Activated naive CD4-positive, alpha-beta T cell treated with anti-CD3 and anti-CD28 coated beads, Interleukin-2, amount 10 ng/mL, durations not matched to agents 7 days and 5 days (primary cell): ENCODE data around the gene EPB41L5.
"Not testable (repeated sequence)": the region's sequence is repeated elsewhere in the genome, so short reads cannot be mapped to it uniquely, and the experiment has no call there.

Source experiments
- CTCF ChIA-PET: fragments of 350-600 bp; sonication (Branson Sonifier 250); formaldehyde crosslinking; loops from one replicate; lab custom pipeline; 2021; ENCODE audit warnings: antibody characterized with exemption; lab: Charles Lee
- DNase-seq: peaks from one replicate; pipeline ENCODE4 v3.0.0-alpha.2; 2020
- H3K27ac Mint-ChIP-seq: one replicate; pipeline ENCODE4 v1.8.0; 2021; ENCODE audit warnings: mild to moderate bottlenecking, moderate library complexity, mixed read lengths
- H3K27me3 Mint-ChIP-seq: one replicate; pipeline ENCODE4 v1.8.0; 2021; ENCODE audit warnings: mild to moderate bottlenecking, mixed read lengths
- H3K36me3 Mint-ChIP-seq: one replicate; pipeline ENCODE4 v1.8.0; 2021; ENCODE audit warnings: mixed read lengths
- H3K4me1 Mint-ChIP-seq: one replicate; pipeline ENCODE4 v1.8.0; 2021; ENCODE audit warnings: mixed read lengths
- H3K4me3 Mint-ChIP-seq: one replicate; pipeline ENCODE4 v1.8.0; 2021; ENCODE audit warnings: mild to moderate bottlenecking, moderate library complexity, mixed read lengths
- H3K9me3 Mint-ChIP-seq: one replicate; pipeline ENCODE4 v1.8.0; 2021; ENCODE audit warnings: mixed read lengths

Gene EPB41L5

DNA sequence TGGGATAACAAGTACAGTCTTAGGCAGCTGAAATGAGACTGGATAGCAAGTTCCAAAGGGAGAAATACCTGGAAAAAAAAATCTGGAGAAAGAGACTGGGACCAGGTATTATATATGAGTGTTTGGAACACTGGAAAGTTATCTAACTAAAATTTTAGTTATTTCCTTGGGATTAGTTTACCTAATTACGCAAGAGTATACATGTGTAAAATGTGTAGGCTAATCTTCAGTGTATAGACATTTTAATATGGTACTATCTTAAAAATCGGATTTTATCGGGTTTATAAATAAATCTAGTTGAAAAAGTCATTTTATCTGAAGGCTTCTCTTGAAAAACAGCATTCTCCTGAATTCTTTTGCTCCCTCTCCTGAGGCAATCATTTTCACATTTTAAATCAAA lies 3.9 kb downstream of the EPB41L5 start:
- CTCF ChIA-PET: no interaction called here
- DNase-seq: no peak
- peaks cover 19% of the 10 kb centered on the region for H3K4me1 Mint-ChIP-seq

DNA sequence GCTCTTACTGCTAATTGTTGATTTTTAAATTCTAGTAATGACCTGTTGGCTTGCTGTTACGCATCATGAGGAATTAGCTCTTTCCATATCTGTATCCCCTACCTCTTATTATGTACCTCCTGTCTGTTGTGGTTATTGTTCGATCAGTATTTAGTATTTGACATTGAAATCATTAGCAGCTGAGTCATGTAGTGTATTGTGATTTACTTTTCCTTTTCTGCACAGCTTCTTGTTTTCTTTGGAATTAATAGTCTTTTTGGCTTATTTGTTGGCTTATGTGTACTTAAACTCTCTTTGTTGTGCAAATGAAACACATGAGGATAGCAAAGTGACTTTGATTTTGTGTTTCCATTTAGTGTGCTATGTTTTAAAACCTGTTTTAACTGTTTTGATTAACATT lies 4.3 kb downstream of the EPB41L5 start:
- Mint-ChIP-seq H3K9me3 (no peaks in the 10 kb centered on the region), H3K36me3 (peaks cover 2% of the 10 kb centered on the region), H3K27ac (no peak overlapping the region), H3K4me1 (peaks cover 18% of the 10 kb centered on the region), H3K4me3 (no peak overlapping the region), H3K27me3 (peaks cover 8% of the 10 kb centered on the region)
- no peak for DNase-seq
- CTCF ChIA-PET: no interaction called here

More for the DNA sequence above, 3.9 kb downstream of the EPB41L5 start:
- H3K27me3 Mint-ChIP-seq: peaks cover 8% of the 10 kb centered on the region
- H3K27ac Mint-ChIP-seq: no peak overlapping the region
- no peak overlapping the region for H3K4me3 Mint-ChIP-seq
- H3K9me3 Mint-ChIP-seq: no peaks in the 10 kb centered on the region
- peaks cover 2% of the 10 kb centered on the region for H3K36me3 Mint-ChIP-seq

- H3K27me3 Mint-ChIP-seq: peaks cover 5% of the 10 kb centered on the region
- CTCF ChIA-PET: no interaction called here
Observed at GRCh38 chr2:120018549-120018948, 5.7 kb downstream of the EPB41L5 start.

GRCh38 chr2:120020554-120020953 lies 7.7 kb downstream of the EPB41L5 start:
- Mint-ChIP-seq H3K27ac (no peak overlapping the region), H3K27me3 (no peaks in the 10 kb centered on the region), H3K36me3 (peaks cover 9% of the 10 kb centered on the region), H3K4me3 (no peak overlapping the region), H3K9me3 (peaks cover 15% of the 10 kb centered on the region), H3K4me1 (no peaks in the 10 kb centered on the region)
- DNase-seq: no peak
- CTCF ChIA-PET: no interaction called here

More at GRCh38 chr2:120018549-120018948, 5.7 kb downstream of the EPB41L5 start:
- H3K4me3 Mint-ChIP-seq: no peak overlapping the region
- no peak for DNase-seq
- H3K4me1 Mint-ChIP-seq: peaks cover 11% of the 10 kb centered on the region
- H3K36me3 Mint-ChIP-seq: peaks cover 4% of the 10 kb centered on the region
- no peak overlapping the region for H3K27ac Mint-ChIP-seq
- peaks cover 2% of the 10 kb centered on the region for H3K9me3 Mint-ChIP-seq

DNA sequence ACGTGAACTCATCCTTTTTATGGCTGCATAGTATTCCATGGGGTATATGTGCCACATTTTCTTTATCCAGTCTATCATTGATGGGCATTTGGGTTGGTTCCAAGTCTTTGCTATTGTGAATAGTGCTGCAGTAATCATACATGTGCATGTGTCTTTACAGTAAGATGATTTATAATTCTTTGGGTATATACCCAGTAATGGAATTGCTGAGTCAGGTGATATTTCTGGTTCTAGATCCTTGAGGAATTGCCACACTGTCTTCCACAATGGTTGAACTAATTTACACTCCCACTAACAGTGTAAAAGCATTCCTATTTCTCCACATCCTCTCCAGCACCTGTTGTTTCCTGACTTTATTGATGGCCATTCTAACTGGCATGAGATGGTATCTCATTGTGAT lies 9.6 kb downstream of the EPB41L5 start:
- H3K4me1 Mint-ChIP-seq, H3K27ac Mint-ChIP-seq, H3K36me3 Mint-ChIP-seq, H3K4me3 Mint-ChIP-seq, DNase-seq, H3K27me3 Mint-ChIP-seq, CTCF ChIA-PET: not testable (repeated sequence)
- H3K9me3 Mint-ChIP-seq: peaks cover 15% of the 10 kb centered on the region

DNA sequence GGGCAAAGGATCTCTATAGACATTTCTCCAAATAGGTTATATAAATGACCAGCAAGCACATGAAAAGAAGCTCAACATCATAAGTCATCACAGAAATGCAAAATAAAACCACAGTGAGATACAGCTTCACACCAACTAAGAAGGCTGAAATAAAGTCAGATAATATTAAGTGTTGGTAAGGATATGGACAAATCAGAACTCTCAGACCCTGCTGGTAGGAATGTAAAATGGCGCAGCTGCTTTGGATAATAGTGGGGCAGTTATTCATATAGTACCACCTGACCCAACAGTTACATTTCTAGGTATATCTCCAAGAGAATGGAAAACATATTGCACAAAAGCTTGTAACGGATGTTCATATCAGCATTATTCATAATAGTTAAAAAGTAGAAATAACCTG lies 14.0 kb downstream of the EPB41L5 start:
- H3K4me3 Mint-ChIP-seq: no peak overlapping the region
- CTCF ChIA-PET: no interaction called here
- H3K4me1 Mint-ChIP-seq: no peaks in the 10 kb centered on the region
- no peak overlapping the region for H3K27ac Mint-ChIP-seq
- H3K27me3 Mint-ChIP-seq: no peaks in the 10 kb centered on the region
- peaks cover 11% of the 10 kb centered on the region for H3K36me3 Mint-ChIP-seq
- peaks cover 15% of the 10 kb centered on the region for H3K9me3 Mint-ChIP-seq
- no peak for DNase-seq

- peaks cover 11% of the 10 kb centered on the region for H3K9me3 Mint-ChIP-seq
- H3K27ac Mint-ChIP-seq: no peak overlapping the region
- no peaks in the 10 kb centered on the region for H3K4me1 Mint-ChIP-seq
- peaks cover 7% of the 10 kb centered on the region for H3K36me3 Mint-ChIP-seq
- H3K27me3 Mint-ChIP-seq: no peaks in the 10 kb centered on the region
- DNase-seq: no peak
- CTCF ChIA-PET: no interaction called here
- no peak overlapping the region for H3K4me3 Mint-ChIP-seq
Observed at GRCh38 chr2:120028795-120029194, 15.9 kb downstream of the EPB41L5 start.

- Mint-ChIP-seq H3K27me3 (no peaks in the 10 kb centered on the region), H3K27ac (no peak overlapping the region), H3K4me1 (no peaks in the 10 kb centered on the region), H3K36me3 (peaks cover 3% of the 10 kb centered on the region), H3K4me3 (no peak overlapping the region), H3K9me3 (peaks cover 4% of the 10 kb centered on the region)
- CTCF ChIA-PET: no interaction called here
- DNase-seq: no peak
Observed at GRCh38 chr2:120029672-120030640, 17.1 kb downstream of the EPB41L5 start.

DNA sequence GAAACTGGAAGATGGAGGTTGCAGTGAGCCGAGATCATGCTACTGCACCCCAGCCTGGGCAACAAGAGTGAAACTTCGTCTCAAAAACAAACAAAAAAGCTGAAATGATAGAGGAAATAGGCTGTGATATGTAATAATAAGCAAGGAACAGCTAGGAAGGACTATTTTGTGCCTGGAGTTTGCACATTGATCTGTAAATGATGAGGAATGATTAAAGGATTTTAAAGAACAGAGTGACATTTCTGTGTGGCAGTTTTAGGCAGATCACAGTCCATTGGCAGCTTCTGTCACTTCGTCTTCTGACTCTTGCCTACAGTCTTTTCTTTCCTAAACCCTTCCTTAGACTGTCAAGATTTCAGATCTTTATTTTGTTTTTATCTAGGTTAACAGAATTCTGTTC lies 19.4 kb downstream of the EPB41L5 start:
- no peaks in the 10 kb centered on the region for H3K27me3 Mint-ChIP-seq
- peaks cover 2% of the 10 kb centered on the region for H3K36me3 Mint-ChIP-seq
- H3K27ac Mint-ChIP-seq: no peak overlapping the region
- no peaks in the 10 kb centered on the region for H3K9me3 Mint-ChIP-seq
- H3K4me3 Mint-ChIP-seq: no peak overlapping the region
- DNase-seq: no peak
- CTCF ChIA-PET: no interaction called here
- no peaks in the 10 kb centered on the region for H3K4me1 Mint-ChIP-seq

DNA sequence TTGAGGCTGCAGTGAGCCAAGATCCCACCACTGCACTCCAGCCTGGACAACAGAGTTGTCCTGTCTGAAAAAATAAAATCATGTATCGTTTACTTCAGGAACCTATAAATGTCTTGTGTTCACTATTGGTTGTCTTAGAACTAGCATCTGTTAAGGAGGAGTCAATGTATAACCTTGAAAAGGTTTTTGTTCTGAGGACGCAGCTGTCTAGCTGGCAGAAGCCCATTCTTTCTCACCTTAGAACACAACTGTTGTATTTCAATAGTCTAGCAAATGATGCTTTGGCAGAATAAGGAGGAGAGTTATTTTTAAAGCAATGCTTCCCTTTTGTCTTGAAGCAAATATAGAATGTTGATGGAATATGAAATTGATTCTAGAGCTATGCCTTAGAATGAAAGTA lies 21.1 kb downstream of the EPB41L5 start:
- no peaks in the 10 kb centered on the region for H3K9me3 Mint-ChIP-seq
- no peak overlapping the region for H3K4me3 Mint-ChIP-seq
- no peaks in the 10 kb centered on the region for H3K4me1 Mint-ChIP-seq
- H3K36me3 Mint-ChIP-seq: peaks cover 2% of the 10 kb centered on the region
- H3K27ac Mint-ChIP-seq: no peak overlapping the region
- no peak for DNase-seq
- CTCF ChIA-PET: no interaction called here
- H3K27me3 Mint-ChIP-seq: no peaks in the 10 kb centered on the region

GRCh38 chr2:120034621-120035020 lies 21.7 kb downstream of the EPB41L5 start:
- Mint-ChIP-seq H3K27ac (no peak overlapping the region), H3K4me3 (no peak overlapping the region), H3K27me3 (no peaks in the 10 kb centered on the region), H3K9me3 (no peaks in the 10 kb centered on the region), H3K4me1 (no peaks in the 10 kb centered on the region), H3K36me3 (peaks cover 2% of the 10 kb centered on the region)
- DNase-seq: no peak
- CTCF ChIA-PET: no interaction called here

- no peaks in the 10 kb centered on the region for H3K4me1 Mint-ChIP-seq
- no peaks in the 10 kb centered on the region for H3K27me3 Mint-ChIP-seq
- H3K4me3 Mint-ChIP-seq: no peak overlapping the region
- CTCF ChIA-PET: no interaction called here
- no peak for DNase-seq
- no peak overlapping the region for H3K27ac Mint-ChIP-seq
- H3K9me3 Mint-ChIP-seq: no peaks in the 10 kb centered on the region
- H3K36me3 Mint-ChIP-seq: peaks cover under 1% of the 10 kb centered on the region
Observed at GRCh38 chr2:120036145-120036544, 23.3 kb downstream of the EPB41L5 start.

- no peaks in the 10 kb centered on the region for H3K4me1 Mint-ChIP-seq
- no peaks in the 10 kb centered on the region for H3K9me3 Mint-ChIP-seq
- no peaks in the 10 kb centered on the region for H3K27me3 Mint-ChIP-seq
- H3K36me3 Mint-ChIP-seq: peaks cover 5% of the 10 kb centered on the region
- no peak overlapping the region for H3K27ac Mint-ChIP-seq
- CTCF ChIA-PET: no interaction called here
- no peak for DNase-seq
- no peak overlapping the region for H3K4me3 Mint-ChIP-seq
Observed at GRCh38 chr2:120037995-120038541, 25.2 kb downstream of the EPB41L5 start.

GRCh38 chr2:120042359-120042758 lies 29.5 kb downstream of the EPB41L5 start:
- CTCF ChIA-PET: no interaction called here
- H3K4me3 Mint-ChIP-seq: no peak overlapping the region
- H3K4me1 Mint-ChIP-seq: peaks cover 4% of the 10 kb centered on the region
- peaks cover 17% of the 10 kb centered on the region for H3K36me3 Mint-ChIP-seq
- H3K9me3 Mint-ChIP-seq: peaks cover 17% of the 10 kb centered on the region
- no peaks in the 10 kb centered on the region for H3K27me3 Mint-ChIP-seq
- no peak overlapping the region for H3K27ac Mint-ChIP-seq
- DNase-seq: no peak

DNA sequence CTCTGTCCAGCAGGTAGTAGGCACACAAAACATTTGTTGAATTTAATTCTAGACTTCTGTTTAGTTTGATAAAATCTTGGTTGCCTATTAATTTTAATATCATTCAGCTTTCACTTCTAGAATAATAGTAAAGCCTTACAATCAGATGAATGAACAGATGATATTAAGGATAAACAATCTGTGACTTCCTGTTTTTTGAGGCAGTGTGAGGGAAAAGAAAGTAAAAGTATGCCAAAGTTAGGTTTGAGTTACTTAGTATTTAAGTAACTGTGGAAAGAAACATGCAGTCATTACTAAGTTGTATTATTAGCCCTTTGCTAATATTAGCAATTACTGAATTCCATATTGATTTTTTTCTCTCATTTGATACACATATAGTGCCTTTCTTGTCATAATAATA lies 31.5 kb downstream of the EPB41L5 start:
- Mint-ChIP-seq H3K27ac (no peak overlapping the region), H3K27me3 (no peaks in the 10 kb centered on the region), H3K4me1 (peaks cover 4% of the 10 kb centered on the region), H3K4me3 (no peak overlapping the region), H3K9me3 (peaks cover 28% of the 10 kb centered on the region), H3K36me3 (peaks cover 22% of the 10 kb centered on the region)
- no peak for DNase-seq
- CTCF ChIA-PET: interaction anchor here (0.7 kb wide), 1 partner anchor 75 kb away, joined by 3 read pairs; no protein-coding TSS in a partner anchor
